ENCODE data around the gene ULK4.

- no peak for TF ChIP-seq CTCF (IDR thresholded peaks at IDR 0.05)
- TF ChIP-seq POLR2A (IDR thresholded peaks at IDR 0.05) = no peak
Measured at GRCh38 chr3:41464401-41464800, 497.5 kb downstream of the ULK4 start.
